ENCODE results near the gene PLEKHN1. TPM values are rescaled to one million over a fixed set of nuclear protein-coding genes. Genes with fewer than 3 reads are reported as not detected.
A peak's percentile ranks its signal among the peaks of the same experiment; 100 is the strongest.
"Not testable (repeated sequence)": the region's sequence is repeated elsewhere in the genome, so short reads cannot be mapped to it uniquely, and the experiment has no call there.

Gene PLEKHN1
- total RNA-seq, 1 donor from 2014 or later: not detected

DNA sequence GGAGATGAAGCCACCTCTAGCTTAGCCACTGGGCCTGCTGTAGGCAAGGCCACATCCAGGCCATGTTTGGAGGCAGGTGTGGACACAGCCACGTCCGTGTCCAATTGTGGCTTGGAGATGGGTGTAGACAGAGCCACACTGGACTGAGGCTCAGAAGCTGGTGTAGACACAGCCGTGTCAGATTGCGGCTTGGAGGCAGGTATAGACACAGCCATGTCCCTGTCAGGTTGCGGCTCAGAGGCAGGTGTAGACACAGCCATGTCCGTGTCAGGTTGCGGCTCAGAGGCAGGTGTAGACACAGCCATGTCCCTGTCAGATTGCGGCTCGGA lies 13.4 kb downstream of the PLEKHN1 start:
- no peak for ATAC-seq
- intact Hi-C loops (cut with DNase I): loop anchor here (1.0 kb wide), 1 partner anchor 20 kb away; no protein-coding TSS in a partner anchor
- no peak for DNase-seq (ENCODE audit: missing footprints)

- intact Hi-C loops (cut with DNase I): loop anchor here (1.0 kb wide), 1 partner anchor 19 kb away; no protein-coding TSS in a partner anchor
- ATAC-seq: no peak
- peak; percentile 61 for DNase-seq (ENCODE audit: missing footprints)
Observed at GRCh38 chr1:980137-980571, 13.9 kb downstream of the PLEKHN1 start.

- peak; percentile 82 for DNase-seq (ENCODE audit: missing footprints)
- peak; percentile 71 for ATAC-seq
- intact Hi-C loops (cut with DNase I): loop anchor here (1.0 kb wide), 1 partner anchor 19 kb away; no protein-coding TSS in a partner anchor
Observed at GRCh38 chr1:980602-981395, 14.5 kb downstream of the PLEKHN1 start.

DNA sequence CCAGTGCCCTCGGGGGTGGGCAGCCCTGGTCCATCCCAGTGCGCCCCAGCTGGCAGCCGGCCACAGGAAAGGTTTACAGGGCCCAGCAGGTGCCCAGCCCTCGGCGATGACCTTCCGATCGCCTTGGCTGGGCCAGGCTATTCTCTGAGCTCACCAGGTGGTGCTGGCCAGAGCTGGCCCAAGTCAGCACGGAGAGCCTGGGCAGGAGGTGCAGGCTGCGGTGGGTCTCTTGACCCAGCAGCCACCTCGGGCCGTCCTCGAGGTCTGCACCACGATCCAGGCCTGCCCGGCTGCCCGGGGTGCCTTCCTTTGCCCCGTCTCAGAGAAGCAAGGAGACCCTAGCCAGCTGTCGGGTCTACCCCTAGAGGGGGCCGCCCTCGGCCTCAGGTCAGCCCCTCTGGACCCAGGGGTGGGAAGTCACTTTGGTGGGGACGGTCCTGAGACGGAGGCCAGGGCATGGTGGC lies 15.2 kb downstream of the PLEKHN1 start:
- peak; percentile 1 for ATAC-seq
- peak; percentile 65 for DNase-seq (ENCODE audit: missing footprints)
- intact Hi-C loops (cut with DNase I): no loop called here

DNA sequence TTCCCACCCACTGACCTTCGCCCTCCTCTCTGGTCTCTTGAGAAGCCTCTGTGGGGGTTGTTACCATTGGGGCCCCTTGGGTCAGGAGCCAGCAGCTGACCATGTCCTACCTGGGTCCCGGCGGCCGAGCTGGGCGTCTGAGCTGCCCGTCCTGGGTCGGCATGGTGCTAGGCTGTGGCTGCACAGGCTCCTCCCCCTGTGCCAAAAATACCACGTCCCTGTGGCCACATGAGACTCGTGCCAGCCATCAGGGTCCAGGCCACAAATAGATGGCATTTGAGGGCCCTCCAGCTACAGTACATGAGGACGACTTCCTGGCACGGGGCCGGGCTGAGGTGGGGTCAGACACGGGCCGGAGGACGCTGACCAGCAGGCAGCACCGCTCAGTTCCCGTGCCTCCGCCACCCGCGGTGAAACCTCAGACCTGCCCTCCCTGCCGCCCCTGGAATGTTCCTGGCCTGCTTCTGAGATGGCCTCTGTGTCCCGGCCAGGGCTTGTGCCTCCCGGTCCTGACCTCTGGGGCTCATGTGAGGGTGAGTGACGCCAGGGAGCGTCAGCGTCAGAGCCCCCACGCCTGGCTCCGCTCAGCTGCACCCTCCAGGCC lies 15.8 kb downstream of the PLEKHN1 start, which contains the start of gene PERM1:
TSS of gene PERM1 (minus strand) at position 139 of the 604 bp plus-strand sequence. CDS start 1,064 bp downstream, outside the sequence.
- intact Hi-C loops (cut with DNase I): no loop called here

DNA sequence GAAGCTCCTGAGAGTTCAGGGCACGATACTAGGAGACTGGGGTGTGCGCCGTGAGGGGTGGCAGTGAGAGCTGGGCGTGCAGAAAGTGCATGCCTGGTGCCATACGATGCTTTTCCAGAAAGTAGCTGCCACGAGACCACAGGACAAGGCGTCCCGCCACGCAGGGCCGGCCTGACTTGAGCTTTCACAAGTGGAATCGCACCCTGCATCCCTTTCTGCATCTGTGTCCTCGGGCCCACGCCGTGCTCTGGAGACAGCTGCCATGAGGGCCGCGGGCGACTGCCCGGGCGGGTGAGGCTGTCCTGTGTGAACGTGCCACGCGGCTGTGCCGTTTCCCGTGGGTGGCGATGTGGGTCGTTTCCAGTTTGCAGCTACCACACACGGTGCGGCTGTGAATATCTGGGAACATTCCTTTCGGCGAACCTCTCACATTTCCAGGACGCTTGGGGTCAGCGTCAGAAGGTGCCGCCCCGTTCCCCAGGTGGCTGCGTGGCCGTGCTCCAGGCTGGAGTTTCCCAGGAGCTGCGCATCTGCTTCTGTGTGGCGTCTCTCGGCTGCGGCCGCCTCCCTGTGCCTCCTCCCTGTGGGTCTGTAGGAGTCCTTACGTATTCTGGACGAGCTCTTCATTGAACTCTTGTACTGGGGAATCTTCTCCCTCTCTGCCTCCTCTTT lies 16.6 kb downstream of the PLEKHN1 start:
- DNase-seq (ENCODE audit: missing footprints) (peak; percentile 63), ATAC-seq (no peak)
- intact Hi-C loops (cut with DNase I): no loop called here

More for the DNA sequence above, 15.8 kb downstream of the PLEKHN1 start, which contains the start of gene PERM1:
- DNase-seq (ENCODE audit: missing footprints) (peak; percentile 86), ATAC-seq (peak; percentile 74)

DNA sequence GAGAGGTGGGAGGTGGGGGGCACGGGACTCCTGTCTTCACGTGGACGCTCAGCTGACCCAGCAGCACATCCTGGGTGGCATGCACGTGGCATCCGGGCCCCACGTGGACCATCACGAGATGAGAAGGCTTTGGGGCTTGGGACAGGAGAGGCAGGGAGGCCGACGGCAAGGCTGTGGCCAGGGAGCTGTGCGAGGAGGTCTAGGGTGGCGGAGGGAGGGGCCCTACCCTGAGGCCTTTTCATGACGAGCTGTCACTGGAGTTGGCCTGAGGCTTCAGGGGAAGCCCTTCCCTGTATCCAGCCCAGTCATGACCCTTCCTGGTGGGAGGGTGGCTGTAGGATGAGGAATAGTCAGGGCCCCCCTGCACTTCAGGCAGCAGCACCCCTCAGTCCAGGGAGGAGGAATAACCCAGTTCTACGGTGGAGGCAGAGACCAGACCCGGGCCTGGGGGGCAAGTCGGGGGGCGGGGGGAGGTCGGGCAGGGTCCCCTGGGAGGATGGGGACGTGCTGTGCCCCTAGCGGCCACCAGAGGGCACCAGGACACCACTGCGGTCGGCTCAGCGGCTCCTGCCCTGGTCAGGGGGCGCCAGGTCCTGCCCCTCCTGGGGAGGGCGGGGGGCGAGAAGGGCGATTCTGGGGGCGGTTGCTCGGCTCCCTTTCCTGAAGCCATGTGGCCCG lies 17.7 kb downstream of the PLEKHN1 start:
- intact Hi-C loops (cut with DNase I): loop anchor here (2.0 kb wide), 1 partner anchor 81 kb away; no protein-coding TSS in a partner anchor
- ATAC-seq: no peak
- DNase-seq (ENCODE audit: missing footprints): peak; percentile 79

- peak; percentile 53 for DNase-seq (ENCODE audit: missing footprints)
- intact Hi-C loops (cut with DNase I): loop anchor here (2.0 kb wide), 1 partner anchor 80 kb away; no protein-coding TSS in a partner anchor
- no peak for ATAC-seq
Observed at GRCh38 chr1:984476-984814, 18.2 kb downstream of the PLEKHN1 start.

DNA sequence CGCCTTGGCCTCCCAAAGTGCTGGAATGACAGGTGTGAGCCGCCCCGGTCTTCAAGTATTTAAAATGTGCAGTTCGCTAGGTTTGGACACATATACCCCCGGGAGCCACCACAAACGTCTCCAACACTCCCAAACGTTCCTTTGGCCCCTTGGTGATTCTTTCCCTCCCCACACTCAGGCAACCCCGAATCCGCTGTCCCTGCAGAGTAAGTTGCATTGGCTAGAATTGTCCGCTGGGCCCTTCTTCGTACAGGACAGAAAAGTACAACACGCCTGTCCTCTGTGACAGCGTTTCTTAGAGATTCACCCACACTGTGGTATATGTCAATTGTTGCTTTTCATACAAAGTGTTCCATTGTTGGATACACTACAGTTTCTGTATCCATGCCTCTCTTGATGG lies 18.8 kb downstream of the PLEKHN1 start:
- intact Hi-C loops (cut with DNase I): loop anchor here (2.0 kb wide), 1 partner anchor 80 kb away; no protein-coding TSS in a partner anchor
- DNase-seq (ENCODE audit: missing footprints): peak; percentile 54
- no peak for ATAC-seq

GRCh38 chr1:988061-988460 lies 21.8 kb downstream of the PLEKHN1 start:
- intact Hi-C loops (cut with DNase I); ATAC-seq: not testable (repeated sequence)
- DNase-seq (ENCODE audit: missing footprints): peak; percentile 51

DNA sequence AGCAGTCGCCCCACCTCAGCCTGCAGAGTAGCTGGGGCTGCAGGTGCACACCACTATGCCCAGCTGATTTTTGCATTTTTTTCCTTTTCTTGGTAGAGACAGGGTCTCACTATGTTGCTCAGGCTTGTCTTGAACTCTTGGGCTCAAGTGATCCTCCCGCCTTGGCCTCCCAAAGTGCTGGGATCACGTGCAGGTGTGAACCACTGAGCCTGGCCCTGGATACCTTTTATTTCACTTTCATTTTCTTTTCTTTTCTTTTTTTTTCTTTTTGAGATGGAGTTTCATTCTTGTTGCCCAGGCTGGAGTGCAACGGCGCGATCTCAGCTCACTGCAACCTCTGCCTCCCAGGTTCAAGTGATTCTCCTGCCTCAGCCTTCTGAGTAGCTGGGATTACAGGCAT lies 25.0 kb downstream of the PLEKHN1 start:
- peak; percentile 7 for DNase-seq (ENCODE audit: missing footprints)
- ATAC-seq; intact Hi-C loops (cut with DNase I): not testable (repeated sequence)

- ATAC-seq: no peak
- no peak for DNase-seq (ENCODE audit: missing footprints)
- intact Hi-C loops (cut with DNase I): no loop called here
Observed at GRCh38 chr1:991895-992294, 25.6 kb downstream of the PLEKHN1 start.

DNA sequence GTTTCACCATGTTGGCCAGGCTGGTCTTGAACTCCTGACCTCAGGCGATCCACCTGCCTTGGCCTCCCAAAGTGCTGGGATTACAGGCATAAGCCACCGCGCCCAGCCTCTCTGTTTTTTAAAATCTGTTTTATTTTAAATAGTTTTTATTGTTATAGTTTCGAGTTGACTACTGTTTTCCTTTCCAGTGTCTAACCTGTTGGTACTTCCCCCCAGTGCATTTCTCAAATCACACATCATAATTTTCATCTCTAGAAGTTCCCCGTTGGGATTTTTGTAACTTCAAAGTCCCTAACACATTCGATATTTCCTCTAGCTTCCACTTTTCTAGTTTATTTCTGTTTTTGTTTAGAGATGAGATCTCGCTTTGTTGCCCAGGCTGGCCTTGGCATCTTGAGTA lies 26.1 kb downstream of the PLEKHN1 start:
- no peak for ATAC-seq
- intact Hi-C loops (cut with DNase I): no loop called here
- DNase-seq (ENCODE audit: missing footprints): peak; percentile 16

- ATAC-seq: no peak
- peak; percentile 57 for DNase-seq (ENCODE audit: missing footprints)
- intact Hi-C loops (cut with DNase I): no loop called here
Observed at GRCh38 chr1:993379-993995, 27.2 kb downstream of the PLEKHN1 start.

DNA sequence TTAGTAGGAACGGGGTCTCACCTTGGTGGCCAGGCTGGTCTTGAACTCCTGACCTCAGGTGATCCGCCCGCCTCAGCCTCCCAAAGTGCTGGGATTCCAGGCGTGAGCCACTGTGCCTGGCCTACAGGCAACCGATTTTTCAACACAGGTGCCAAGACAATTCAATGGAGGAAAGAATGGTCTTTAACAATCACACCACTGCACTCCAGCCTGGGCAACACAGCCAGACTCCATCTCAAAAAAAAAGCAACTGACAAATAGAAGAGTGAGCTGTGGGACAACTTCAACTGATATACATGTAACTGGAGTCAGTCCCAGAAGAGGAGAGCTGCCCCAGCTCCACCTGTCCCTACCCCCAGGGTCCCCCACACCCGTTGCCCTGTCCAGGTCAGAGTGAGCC lies 28.3 kb downstream of the PLEKHN1 start:
- ATAC-seq; intact Hi-C loops (cut with DNase I); DNase-seq (ENCODE audit: missing footprints): not testable (repeated sequence)

DNA sequence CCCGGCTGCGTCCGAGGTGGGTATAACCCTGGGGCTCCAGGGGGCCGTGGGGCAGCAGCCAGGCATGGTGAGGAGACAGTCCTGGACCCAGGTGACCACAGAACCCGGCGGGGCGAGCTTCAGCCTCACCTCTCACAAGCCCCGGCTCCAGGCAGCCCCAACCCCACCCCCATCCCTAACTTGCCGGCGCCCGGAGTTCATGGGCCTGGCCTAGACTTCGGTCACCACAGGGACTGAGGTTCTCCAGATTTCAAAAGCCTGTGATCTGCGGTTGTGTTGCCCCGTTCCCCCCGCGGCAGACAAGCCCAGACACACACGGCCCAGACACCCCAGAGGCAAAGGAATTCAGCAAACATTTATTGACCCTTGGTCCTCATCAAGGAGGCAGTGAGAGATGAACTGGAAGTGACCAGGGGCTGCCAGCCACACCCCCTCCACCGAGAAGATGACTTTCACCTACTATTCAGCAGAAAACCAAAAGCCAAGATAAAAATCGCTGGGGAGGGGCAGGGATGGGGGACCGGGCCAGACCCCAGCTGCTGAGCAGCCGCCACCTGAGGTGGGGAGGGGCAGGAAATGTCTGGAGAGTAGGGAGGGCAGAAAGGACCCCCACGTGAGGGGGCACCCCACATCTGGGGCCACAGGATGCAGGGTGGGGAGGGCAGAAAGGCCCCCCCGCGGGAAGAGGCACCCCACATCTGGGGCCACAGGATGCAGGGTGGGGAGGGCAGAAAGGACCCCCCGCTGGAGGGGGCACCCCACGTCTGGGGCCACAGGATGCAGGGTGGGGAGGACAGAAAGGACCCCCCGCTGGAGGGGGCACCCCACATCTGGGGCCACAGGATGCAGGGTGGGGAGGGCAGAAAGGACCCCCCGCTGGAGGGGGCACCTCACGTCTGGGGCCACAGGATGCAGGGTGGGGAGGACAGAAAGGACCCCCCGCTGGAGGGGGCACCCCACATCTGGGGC lies 29.7 kb downstream of the PLEKHN1 start:
- peak; percentile 63 for DNase-seq (ENCODE audit: missing footprints)
- intact Hi-C loops (cut with DNase I): no loop called here
- ATAC-seq: no peak

All from Right ventricle myocardium inferior (tissue), 1 donor.